Motor neuron (in vitro differentiated cells): Measurements from ENCODE around the gene C1orf159. TPM values are rescaled to one million over a fixed set of nuclear protein-coding genes. Genes with fewer than 3 reads are reported as not detected.
"Not testable (repeated sequence)": the region's sequence is repeated elsewhere in the genome, so short reads cannot be mapped to it uniquely, and the experiment has no call there.

ENCODE experiments used
- ATAC-seq, 8 experiments: fragments of 200-7000 bp; cut with Tn5 transposase; replicated peaks in 6 of 8; 2 replicates each; pipeline ENCODE4 v1.8.0; 2021; ENCODE audit warnings: mild to moderate bottlenecking in 8 of 8, moderate library complexity in 8 of 8
- H3K27ac ChIP-seq, 2 donors: fragments of 250-450 bp; sonication (Bioruptor Pico); 2 replicates each; pipeline ENCODE4 v1.9.0; 2021; ENCODE audit warnings: antibody characterized with exemption in 2 of 2, mild to moderate bottlenecking in 2 of 2, moderate library complexity in 1 of 2
- H3K4me1 ChIP-seq, 2 donors: fragments of 250-450 bp; sonication (Bioruptor Pico); replicated peaks in 1 of 2; 2 replicates each; pipeline ENCODE4 v1.6.1; 2021; ENCODE audit warnings: antibody characterized with exemption in 2 of 2, mild to moderate bottlenecking in 2 of 2, moderate library complexity in 1 of 2
- H3K4me3 ChIP-seq, 5 donors: fragments of 250-450 bp; sonication (Bioruptor Pico); 2 replicates each; pipeline ENCODE4 v1.9.0; 2021; ENCODE audit warnings: antibody characterized with exemption in 5 of 5, mild to moderate bottlenecking in 5 of 5, moderate library complexity in 4 of 5
- WGBS, 10 experiments: fragments of 450-650 bp; shearing (Covaris generic); methylation state at CpG; one replicate each; pipeline ENCODE4 v1.0.0; 2022; 5-methylcytosine and 5-hydroxymethylcytosine counted together
- in situ Hi-C, 9 experiments: fragments of 400-800 bp; cut with MboI; loops; one replicate each; pipeline ENCODE4 v1.15.0; 2021; ENCODE audit warnings: low sequenced_read_pairs in 9 of 9, low pct_unique_long_range_greater_than_20kb in 2 of 9; ENCODE audit not compliant: unreplicated experiment in 9 of 9
- total RNA-seq, 8 experiments: library from RNA; unstranded; fragments of 300-600 nt; gene quantifications; 2 replicates each; pipeline versions ENCODE4 v1.2.3 to v1.2.4, GENCODE V29; 2022

Gene C1orf159
- total RNA-seq, 8 experiments from 2014 or later: 5.8 to 17.9 (median 9.7) TPM

DNA sequence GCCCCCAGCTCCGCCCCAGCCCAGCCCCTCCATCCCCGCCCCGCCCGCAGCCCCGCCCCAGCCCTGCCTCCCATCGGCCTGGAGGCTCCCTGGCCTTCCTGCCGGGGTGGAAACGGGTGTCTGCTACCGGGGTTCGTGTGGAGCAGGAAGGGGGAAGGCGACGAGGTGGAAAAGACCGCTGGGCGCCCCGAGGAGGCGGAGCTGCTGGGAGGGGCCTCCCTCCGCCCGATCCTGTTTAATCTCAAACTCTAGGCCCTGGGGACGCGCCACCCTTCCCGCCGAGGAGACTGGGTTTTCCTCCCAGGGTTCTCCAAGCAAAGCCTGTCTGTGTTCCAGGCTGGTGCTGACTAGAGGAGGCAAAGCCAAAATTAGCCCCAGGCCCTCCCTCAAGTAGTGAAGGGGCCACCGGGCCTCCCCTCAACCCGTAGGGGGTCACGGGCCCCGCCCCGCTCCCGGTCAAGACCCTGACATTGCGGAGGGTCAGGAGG, 41.6 kb upstream of the C1orf159 start:
- H3K4me3 ChIP-seq: peak overlapping the region; percentile 9 to 32 (median 26)
- peak overlapping the region; percentile 13 to 81 for H3K27ac ChIP-seq
- H3K4me1 ChIP-seq: peaks cover 21 to 23% of the 10 kb centered on the region in 2 donors
- in situ Hi-C loops: loop anchor here in 1 of 9 experiments (25.0 kb wide), 1 partner anchor 105 kb away; the partner anchor contains the start of gene UBE2J2
- ATAC-seq: peak; percentile 50 to 86 (median 75)
- WGBS, 10 experiments: 0% methylated on average over 2 of the region's 29 CpGs; no CpG with 5 or more reads in 8 of the 10 experiments

- H3K4me3 ChIP-seq: no peak overlapping the region
- ATAC-seq: peak in 4 of 8 experiments; percentile 7 to 25 (median 23)
- H3K4me1 ChIP-seq: peaks cover 19 to 23% of the 10 kb centered on the region in 2 donors
- H3K27ac ChIP-seq: peak overlapping the region in 1 of 2 donors; percentile 46
- 72 to 83% methylated on average over 1 to 3 of the region's 9 CpGs; no CpG with 5 or more reads in 8 of the 10 experiments for WGBS, 10 experiments
- in situ Hi-C loops: loop anchor here in 1 of 9 experiments (25.0 kb wide), 1 partner anchor 105 kb away; the partner anchor contains the start of gene UBE2J2
Observed at GRCh38 chr1:1157033-1157365, 41.1 kb upstream of the C1orf159 start.

DNA sequence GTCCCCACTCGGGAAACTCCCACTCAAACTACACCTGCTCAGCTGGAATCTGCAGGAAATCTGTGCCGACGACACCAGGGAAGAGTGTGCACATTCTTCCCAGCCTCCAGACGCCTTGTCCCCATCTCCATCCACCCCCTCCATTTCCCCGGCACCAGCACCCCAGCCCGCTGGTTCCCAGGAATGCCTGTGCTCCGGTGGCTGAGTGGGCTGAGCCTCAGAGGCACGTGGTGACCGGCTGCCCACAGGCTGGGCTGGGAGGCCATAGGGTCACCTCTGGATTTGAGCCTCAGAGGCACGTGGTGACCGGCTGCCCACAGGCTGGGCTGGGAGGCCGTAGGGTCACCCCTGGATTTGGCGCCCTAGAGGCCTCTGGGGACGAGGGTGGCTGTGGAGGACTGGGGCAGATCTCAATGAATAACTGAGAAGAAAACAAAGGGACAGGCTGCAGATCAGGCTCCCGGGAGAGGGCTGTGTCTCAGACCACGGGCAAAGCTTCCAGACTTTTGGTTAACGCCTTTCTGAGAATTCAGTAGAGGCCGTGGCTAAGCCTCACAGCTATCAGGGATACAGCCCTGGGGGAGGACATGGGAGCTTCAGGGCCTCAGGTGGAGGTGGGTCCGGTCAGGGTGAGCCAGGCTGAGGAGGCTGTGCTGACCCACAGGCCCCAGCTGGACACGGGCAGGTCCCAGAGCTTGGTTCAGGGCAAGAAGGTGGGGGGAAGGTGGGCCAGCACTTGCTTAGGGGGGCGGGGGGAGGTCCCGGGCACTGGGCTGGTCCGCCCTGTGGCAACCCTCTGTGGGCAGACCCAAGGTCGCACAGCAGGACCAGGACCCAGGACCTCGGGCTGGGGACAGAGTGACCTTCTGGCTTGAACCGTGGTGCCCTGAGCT, 40.5 kb upstream of the C1orf159 start:
- WGBS, 10 experiments: 81 to 95% (median 91%) methylated on average over 5 to 10 of the region's 26 CpGs; no CpG with 5 or more reads in 6 of the 10 experiments
- Histone ChIP-seq H3K4me1 (peaks cover 17% of the 10 kb centered on the region in 2 donors), H3K4me3 (no peak overlapping the region), H3K27ac (peak overlapping the region in 1 of 2 donors; percentile 46)
- in situ Hi-C loops: loop anchor here in 1 of 9 experiments (25.0 kb wide), 1 partner anchor 106 kb away; the partner anchor contains the start of gene UBE2J2
- ATAC-seq: no peak

GRCh38 chr1:1155258-1155657, 39.4 kb upstream of the C1orf159 start:
- ATAC-seq: no peak
- in situ Hi-C loops: loop anchor here in 1 of 9 experiments (25.0 kb wide), 1 partner anchor 107 kb away; the partner anchor contains the start of gene UBE2J2
- H3K4me1 ChIP-seq: peaks cover 17% of the 10 kb centered on the region in 2 donors
- WGBS, 10 experiments: 56 to 100% (median 80%) methylated on average over 1 to 10 of the region's 10 CpGs; no CpG with 5 or more reads in 1 of the 10 experiments
- no peak overlapping the region for H3K27ac ChIP-seq
- no peak overlapping the region for H3K4me3 ChIP-seq

GRCh38 chr1:1153874-1154273, 38.0 kb upstream of the C1orf159 start:
- Histone ChIP-seq H3K4me1 (peaks cover 17% of the 10 kb centered on the region in 2 donors), H3K27ac (no peak overlapping the region), H3K4me3 (no peak overlapping the region)
- 0 to 100% (median 56%) methylated on average over 1 to 4 of the region's 4 CpGs for WGBS, 10 experiments
- no peak for ATAC-seq
- in situ Hi-C loops: loop anchor here in 1 of 9 experiments (25.0 kb wide), 1 partner anchor 108 kb away; the partner anchor contains the start of gene UBE2J2

DNA sequence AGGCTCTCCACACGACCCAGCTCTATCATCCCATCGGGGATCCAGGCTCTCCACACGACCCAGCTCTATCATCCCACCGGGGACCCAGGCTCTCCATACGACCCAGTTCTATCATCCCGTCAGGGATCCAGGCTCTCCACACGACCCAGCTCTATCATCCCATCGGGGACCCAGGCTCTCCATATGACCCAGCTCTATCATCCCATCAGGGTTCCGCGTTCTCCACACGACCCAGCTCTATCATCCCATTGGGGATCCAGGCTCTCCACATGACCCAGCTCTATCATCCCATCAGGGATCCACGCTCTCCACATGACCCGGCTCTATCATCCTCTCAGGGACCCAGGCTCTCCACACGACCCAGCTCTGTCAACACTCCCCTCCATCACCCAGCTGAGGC, 37.3 kb upstream of the C1orf159 start:
- H3K27ac ChIP-seq, H3K4me3 ChIP-seq, ATAC-seq: not testable (repeated sequence)
- 62 to 100% (median 78%) methylated on average over 2 to 14 of the region's 14 CpGs; no CpG with 5 or more reads in 3 of the 10 experiments for WGBS, 10 experiments
- in situ Hi-C loops: loop anchor here in 1 of 9 experiments (25.0 kb wide), 1 partner anchor 109 kb away; the partner anchor contains the start of gene UBE2J2
- peaks cover 12% of the 10 kb centered on the region in 2 donors for H3K4me1 ChIP-seq

- H3K4me1 ChIP-seq, H3K27ac ChIP-seq, H3K4me3 ChIP-seq, ATAC-seq: not testable (repeated sequence)
- in situ Hi-C loops: loop anchor here in 1 of 9 experiments (25.0 kb wide), 1 partner anchor 110 kb away; the partner anchor contains the start of gene UBE2J2
- WGBS, 10 experiments: 33 to 90% (median 79%) methylated on average over 1 to 11 of the region's 13 CpGs; no CpG with 5 or more reads in 1 of the 10 experiments
Observed at GRCh38 chr1:1152431-1152830, 36.5 kb upstream of the C1orf159 start.

GRCh38 chr1:1151306-1151705, 35.4 kb upstream of the C1orf159 start:
- ATAC-seq: no peak
- no peak overlapping the region for H3K27ac ChIP-seq
- WGBS, 10 experiments: 67 to 90% (median 80%) methylated on average over 1 to 2 of the region's 21 CpGs; no CpG with 5 or more reads in 7 of the 10 experiments
- H3K4me1 ChIP-seq: no peaks in the 10 kb centered on the region
- no peak overlapping the region for H3K4me3 ChIP-seq
- in situ Hi-C loops: loop anchor here in 1 of 9 experiments (25.0 kb wide), 1 partner anchor 111 kb away; the partner anchor contains the start of gene UBE2J2

DNA sequence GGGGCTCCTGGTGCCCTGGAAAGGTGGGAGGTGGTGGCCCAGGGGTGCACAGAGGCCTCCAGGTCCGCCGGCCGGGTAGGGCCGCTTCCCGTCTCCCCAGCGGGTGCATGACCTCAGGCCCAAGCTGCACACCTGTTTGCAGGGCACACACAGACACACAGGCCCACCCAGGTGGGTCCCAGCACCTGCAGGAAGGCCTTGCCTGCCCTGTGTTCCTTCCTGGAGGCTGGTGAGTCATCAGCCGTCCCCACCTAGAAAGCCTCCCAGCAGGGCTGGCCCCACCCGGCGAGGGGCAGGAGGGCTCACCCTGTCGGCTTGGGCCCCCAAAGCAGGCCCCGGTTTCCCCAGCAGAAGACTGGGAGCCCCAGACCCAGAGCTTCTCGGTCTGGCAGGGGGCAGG, 34.2 kb upstream of the C1orf159 start:
- peaks cover 0 to under 1% of the 10 kb centered on the region in 2 donors for H3K4me1 ChIP-seq
- 60 to 88% (median 75%) methylated on average over 1 to 5 of the region's 12 CpGs; no CpG with 5 or more reads in 7 of the 10 experiments for WGBS, 10 experiments
- in situ Hi-C loops: loop anchor here in 1 of 9 experiments (25.0 kb wide), 1 partner anchor 112 kb away; the partner anchor contains the start of gene UBE2J2
- no peak overlapping the region for H3K27ac ChIP-seq
- H3K4me3 ChIP-seq: no peak overlapping the region
- ATAC-seq: peak in 3 of 8 experiments; percentile 8 to 45 (median 18)

DNA sequence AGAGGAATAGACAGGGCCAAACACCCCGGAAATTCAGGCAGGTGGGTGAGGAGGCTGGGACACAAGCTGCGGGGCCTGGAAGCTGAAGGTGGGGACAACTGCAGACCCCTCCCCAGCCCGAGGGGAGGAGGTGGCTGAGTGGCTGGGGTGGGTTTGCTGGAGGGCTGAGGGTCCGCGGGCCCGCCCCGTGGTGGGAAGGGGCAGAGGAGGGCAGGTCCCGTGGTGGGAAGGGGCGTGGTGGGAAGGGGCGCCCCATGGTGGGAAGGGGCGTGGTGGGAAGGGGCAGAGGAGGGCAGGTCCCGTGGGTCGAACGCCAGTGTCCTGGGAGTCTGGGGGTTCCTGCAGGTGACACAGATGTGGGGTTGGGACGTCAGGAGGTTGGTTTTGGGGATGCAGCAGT, 33.5 kb upstream of the C1orf159 start:
- no peak overlapping the region for H3K4me3 ChIP-seq
- in situ Hi-C loops: no loop called here
- ATAC-seq: no peak
- WGBS, 10 experiments: no CpG with 5 or more reads among the region's 15 CpGs
- no peak overlapping the region for H3K27ac ChIP-seq
- peaks cover 6 to 7% of the 10 kb centered on the region in 2 donors for H3K4me1 ChIP-seq

DNA sequence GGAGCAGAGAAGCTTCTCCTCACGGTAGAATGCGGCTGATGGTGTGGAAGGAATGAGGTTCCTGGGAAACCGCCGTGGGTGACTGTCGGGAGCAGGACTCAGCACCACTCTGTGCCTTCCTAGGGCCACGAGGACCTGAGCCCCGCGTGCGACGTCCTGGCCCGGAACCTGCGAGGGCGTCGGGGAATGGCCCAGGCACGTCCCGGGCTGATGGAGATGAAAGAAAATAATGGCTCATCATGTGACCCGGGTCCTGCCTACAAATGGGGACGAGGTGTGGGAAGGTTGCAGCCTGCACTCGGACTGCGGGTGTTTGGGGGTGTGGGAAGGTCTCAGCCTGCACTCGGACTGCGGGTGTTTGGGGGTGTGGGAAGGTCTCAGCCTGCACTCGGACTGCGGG, 32.7 kb upstream of the C1orf159 start:
- WGBS, 10 experiments: 11 to 75% (median 42%) methylated on average over 3 to 5 of the region's 24 CpGs; no CpG with 5 or more reads in 6 of the 10 experiments
- H3K27ac ChIP-seq: no peak overlapping the region
- peak in 1 of 8 experiments; percentile 18 for ATAC-seq
- H3K4me3 ChIP-seq: no peak overlapping the region
- H3K4me1 ChIP-seq: peaks cover 11 to 16% of the 10 kb centered on the region in 2 donors
- in situ Hi-C loops: no loop called here

- no peak for ATAC-seq
- in situ Hi-C loops: no loop called here
- Histone ChIP-seq H3K27ac (no peak overlapping the region), H3K4me3 (no peak overlapping the region), H3K4me1 (peaks cover 11 to 18% of the 10 kb centered on the region in 2 donors)
- 44 to 91% (median 84%) methylated on average over 2 to 13 of the region's 13 CpGs; no CpG with 5 or more reads in 4 of the 10 experiments for WGBS, 10 experiments
Observed at GRCh38 chr1:1148061-1148460, 32.2 kb upstream of the C1orf159 start.
